Astrocyte (in vitro differentiated cells and primary cell): Measurements from ENCODE around the gene MDFIC. TPM values are rescaled to one million over a fixed set of nuclear protein-coding genes. Genes with fewer than 3 reads are reported as not detected.

Source experiments
- DNase-seq: peaks from one replicate; pipeline ENCODE4 v3.0.0-alpha.2; 2010; ENCODE audit warnings: low read depth
- FAIRE-seq: peaks from 2 replicates; lab custom pipeline; 2011; peaks lifted over from hg19 to GRCh38; lab: Jason Lieb, UNC
- H2AFZ ChIP-seq: 2 replicates; pipeline ENCODE4 v1.6.0; 2012; ENCODE audit warnings: low read depth, low read length, inconsistent platforms
- H3K27ac ChIP-seq: 2 replicates; pipeline ENCODE4 v1.5.1; 2011; ENCODE audit warnings: low read depth, low read length, inconsistent platforms
- H3K27me3 ChIP-seq: 2 replicates; pipeline ENCODE4 v1.6.0; 2011; ENCODE audit warnings: low read length, inconsistent platforms; ENCODE audit not compliant: insufficient read depth
- H3K36me3 ChIP-seq: 2 replicates; pipeline ENCODE4 v1.5.1; 2011; ENCODE audit warnings: low read length, inconsistent platforms; ENCODE audit not compliant: insufficient read depth
- H3K4me1 ChIP-seq: 2 replicates; pipeline ENCODE4 v1.5.1; 2011; ENCODE audit warnings: low read length, inconsistent platforms; ENCODE audit not compliant: insufficient read depth
- H3K4me2 ChIP-seq: 2 replicates; pipeline ENCODE4 v1.6.0; 2012; ENCODE audit warnings: low read length, inconsistent platforms
- H3K4me3 ChIP-seq: 2 replicates; pipeline ENCODE4 v1.5.1; 2011; ENCODE audit warnings: low read depth, mild to moderate bottlenecking, low read length, inconsistent platforms; ENCODE audit not compliant: insufficient read depth
- H3K79me2 ChIP-seq: 2 replicates; pipeline ENCODE4 v1.6.0; 2012; ENCODE audit warnings: mild to moderate bottlenecking, low read length, inconsistent platforms; ENCODE audit not compliant: insufficient read depth
- H3K9ac ChIP-seq: 2 replicates; pipeline ENCODE4 v1.6.0; 2012; ENCODE audit warnings: mild to moderate bottlenecking, low read length, inconsistent platforms
- H3K9me3 ChIP-seq: 2 replicates; pipeline ENCODE4 v1.5.1; 2012; ENCODE audit warnings: low read depth, mild to moderate bottlenecking, low read length, inconsistent platforms; ENCODE audit not compliant: insufficient read depth
- H4K20me1 ChIP-seq: 2 replicates; pipeline ENCODE4 v1.6.0; 2012; ENCODE audit warnings: low read length, inconsistent platforms; ENCODE audit not compliant: insufficient read depth
- H3K27ac Mint-ChIP-seq: one replicate; pipeline ENCODE4 v1.8.0; 2021; ENCODE audit warnings: mild to moderate bottlenecking, mixed read lengths; ENCODE audit not compliant: unreplicated experiment
- H3K27me3 Mint-ChIP-seq: one replicate; pipeline ENCODE4 v1.8.0; 2021; ENCODE audit warnings: low read depth, mixed read lengths; ENCODE audit not compliant: unreplicated experiment
- H3K36me3 Mint-ChIP-seq: one replicate; pipeline ENCODE4 v1.8.0; 2021; ENCODE audit warnings: low read depth, mixed read lengths; ENCODE audit not compliant: unreplicated experiment
- H3K4me1 Mint-ChIP-seq: one replicate; pipeline ENCODE4 v1.8.0; 2021; ENCODE audit warnings: low read depth, mixed read lengths; ENCODE audit not compliant: unreplicated experiment
- H3K4me3 Mint-ChIP-seq: one replicate; pipeline ENCODE4 v1.8.0; 2021; ENCODE audit warnings: mild to moderate bottlenecking, moderate library complexity, mixed read lengths; ENCODE audit not compliant: unreplicated experiment
- H3K9me3 Mint-ChIP-seq: one replicate; pipeline ENCODE4 v1.8.0; 2021; ENCODE audit warnings: mild to moderate bottlenecking, mixed read lengths; ENCODE audit not compliant: unreplicated experiment
- CTCF ChIP-seq: IDR thresholded peaks from 2 replicates; pipeline ENCODE4 v1.5.1; 2011; ENCODE audit warnings: low read depth, mild to moderate bottlenecking, inconsistent platforms, low read length, moderate library complexity; ENCODE audit not compliant: insufficient read depth
- EZH2 ChIP-seq: IDR thresholded peaks from 2 replicates; pipeline ENCODE4 v1.6.1; 2012; ENCODE audit warnings: mild to moderate bottlenecking, low read length, inconsistent platforms; ENCODE audit not compliant: insufficient read depth
- total RNA-seq: library from RNA; stranded (reverse); gene quantifications from 2 replicates; pipeline ENCODE4 v1.2.1, GENCODE V29; 2021

Gene MDFIC
- total RNA-seq, 1 donor from 2014 or later, result 20.3 TPM

- H3K27me3 Mint-ChIP-seq, result no peaks in the 10 kb centered on the region
- H3K9me3 ChIP-seq, result no peaks in the 10 kb centered on the region
- H3K4me3 Mint-ChIP-seq, result no peak overlapping the region
- H3K9ac ChIP-seq, result no peak overlapping the region
- no peak overlapping the region for H2AFZ ChIP-seq
- H3K27ac ChIP-seq, result peak overlapping the region; percentile 8
- no peaks in the 10 kb centered on the region for H3K27me3 ChIP-seq
- peaks cover 4% of the 10 kb centered on the region for H3K36me3 Mint-ChIP-seq
- no peak for TF ChIP-seq CTCF
- peaks cover 16% of the 10 kb centered on the region for H3K4me1 Mint-ChIP-seq
- DNase-seq, result peak; percentile 80
- no peaks in the 10 kb centered on the region for H3K79me2 ChIP-seq
- peaks cover 15% of the 10 kb centered on the region for H3K4me1 ChIP-seq
- H3K27ac Mint-ChIP-seq, result no peak overlapping the region
- H3K36me3 ChIP-seq, result no peaks in the 10 kb centered on the region
- H4K20me1 ChIP-seq, result peaks cover 9% of the 10 kb centered on the region
- H3K4me2 ChIP-seq, result peak overlapping the region; percentile 61
- H3K4me3 ChIP-seq, result no peak overlapping the region
- H3K9me3 Mint-ChIP-seq, result no peaks in the 10 kb centered on the region
- peak; percentile 77 for FAIRE-seq
Observed at GRCh38 chr7:114988755-114989375, 67.0 kb downstream of the MDFIC start.

- FAIRE-seq, result peak; percentile 75
Observed at GRCh38 chr7:114989531-114989930, 67.6 kb downstream of the MDFIC start.

More at GRCh38 chr7:114989531-114989930, 67.6 kb downstream of the MDFIC start:
- H3K79me2 ChIP-seq, result no peaks in the 10 kb centered on the region
- H3K4me3 Mint-ChIP-seq, result no peak overlapping the region
- no peak overlapping the region for H2AFZ ChIP-seq
- H3K9me3 ChIP-seq, result no peaks in the 10 kb centered on the region
- H3K4me1 ChIP-seq, result peaks cover 15% of the 10 kb centered on the region
- H3K36me3 Mint-ChIP-seq, result peaks cover 2% of the 10 kb centered on the region
- H3K36me3 ChIP-seq, result no peaks in the 10 kb centered on the region
- no peak overlapping the region for H3K27ac Mint-ChIP-seq
- no peaks in the 10 kb centered on the region for H3K27me3 ChIP-seq
- no peak for TF ChIP-seq EZH2
- no peak for TF ChIP-seq CTCF
- H3K4me2 ChIP-seq, result no peak overlapping the region
- H3K4me3 ChIP-seq, result no peak overlapping the region
- peaks cover under 1% of the 10 kb centered on the region for H3K9me3 Mint-ChIP-seq
- H3K4me1 Mint-ChIP-seq, result peaks cover 16% of the 10 kb centered on the region
- H3K27me3 Mint-ChIP-seq, result no peaks in the 10 kb centered on the region
- no peak overlapping the region for H3K27ac ChIP-seq
- DNase-seq, result no peak
- H3K9ac ChIP-seq, result no peak overlapping the region
- H4K20me1 ChIP-seq, result peaks cover 9% of the 10 kb centered on the region
